Osteocyte (in vitro differentiated cells): ENCODE measurements around the gene CD14. TPM values are rescaled to one million over a fixed set of nuclear protein-coding genes. Genes with fewer than 3 reads are reported as not detected.

Experiments
- DNase-seq: peaks from one replicate; pipeline ENCODE4 v3.0.0; 2021; ENCODE audit warnings: mixed read lengths; ENCODE audit not compliant: unreplicated experiment; ENCODE audit errors: extremely low spot score
- H3K27ac Mint-ChIP-seq: one replicate; pipeline ENCODE4 v1.8.0; 2021; ENCODE audit warnings: mild to moderate bottlenecking, mixed read lengths; ENCODE audit not compliant: unreplicated experiment
- H3K27me3 Mint-ChIP-seq: one replicate; pipeline ENCODE4 v1.8.0; 2021; ENCODE audit warnings: mixed read lengths; ENCODE audit not compliant: unreplicated experiment
- H3K36me3 Mint-ChIP-seq: one replicate; pipeline ENCODE4 v1.8.0; 2021; ENCODE audit warnings: mixed read lengths; ENCODE audit not compliant: unreplicated experiment
- H3K4me1 Mint-ChIP-seq: one replicate; pipeline ENCODE4 v1.8.0; 2021; ENCODE audit warnings: mixed read lengths; ENCODE audit not compliant: unreplicated experiment
- H3K4me3 Mint-ChIP-seq: one replicate; pipeline ENCODE4 v1.8.0; 2021; ENCODE audit warnings: mild to moderate bottlenecking, moderate library complexity, mixed read lengths; ENCODE audit not compliant: unreplicated experiment
- H3K9me3 Mint-ChIP-seq: one replicate; pipeline ENCODE4 v1.8.0; 2021; ENCODE audit warnings: mixed read lengths; ENCODE audit not compliant: unreplicated experiment
- total RNA-seq: library from RNA; stranded (reverse); gene quantifications from 2 replicates; pipeline ENCODE4 v1.2.1, GENCODE V29; 2021
- TF ChIP-seq, protein P1 (sequence below): fragments of 200-600 bp; sonication (generic); IDR thresholded peaks from 2 replicates; pipeline ENCODE4 v1.5.0; 2021; ENCODE audit warnings: antibody characterized with exemption, mild to moderate bottlenecking, moderate library complexity

CD14 gene
- total RNA-seq, 1 donor from 2014 or later: not detected

DNA sequence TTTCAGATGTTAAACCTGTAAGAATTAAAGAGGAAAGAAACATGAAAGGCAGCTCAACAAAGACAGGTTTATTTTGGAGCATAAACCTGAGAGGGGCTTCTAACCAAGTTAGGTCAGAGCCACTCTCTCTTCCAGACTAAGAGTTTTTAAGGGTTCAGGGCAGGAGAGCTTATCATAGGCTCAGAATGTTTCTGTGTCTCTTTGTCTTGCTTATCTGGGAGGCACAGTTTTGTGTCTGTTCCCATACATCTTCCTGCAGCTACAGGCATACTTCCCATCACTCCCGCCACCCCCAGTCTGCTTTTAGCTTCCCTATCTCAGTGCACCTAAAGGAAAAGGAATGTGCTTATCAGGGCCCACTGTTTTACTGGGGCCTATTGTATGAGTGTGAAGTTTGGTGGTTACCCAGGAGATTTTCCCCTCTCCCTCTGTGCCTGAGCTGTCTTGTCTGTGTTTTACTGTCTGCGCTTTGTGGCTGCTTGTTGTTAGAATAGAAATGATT lies 21.9 kb downstream of the CD14 start:
- H3K4me3 Mint-ChIP-seq: no peak overlapping the region
- TF ChIP-seq, protein P1, sequence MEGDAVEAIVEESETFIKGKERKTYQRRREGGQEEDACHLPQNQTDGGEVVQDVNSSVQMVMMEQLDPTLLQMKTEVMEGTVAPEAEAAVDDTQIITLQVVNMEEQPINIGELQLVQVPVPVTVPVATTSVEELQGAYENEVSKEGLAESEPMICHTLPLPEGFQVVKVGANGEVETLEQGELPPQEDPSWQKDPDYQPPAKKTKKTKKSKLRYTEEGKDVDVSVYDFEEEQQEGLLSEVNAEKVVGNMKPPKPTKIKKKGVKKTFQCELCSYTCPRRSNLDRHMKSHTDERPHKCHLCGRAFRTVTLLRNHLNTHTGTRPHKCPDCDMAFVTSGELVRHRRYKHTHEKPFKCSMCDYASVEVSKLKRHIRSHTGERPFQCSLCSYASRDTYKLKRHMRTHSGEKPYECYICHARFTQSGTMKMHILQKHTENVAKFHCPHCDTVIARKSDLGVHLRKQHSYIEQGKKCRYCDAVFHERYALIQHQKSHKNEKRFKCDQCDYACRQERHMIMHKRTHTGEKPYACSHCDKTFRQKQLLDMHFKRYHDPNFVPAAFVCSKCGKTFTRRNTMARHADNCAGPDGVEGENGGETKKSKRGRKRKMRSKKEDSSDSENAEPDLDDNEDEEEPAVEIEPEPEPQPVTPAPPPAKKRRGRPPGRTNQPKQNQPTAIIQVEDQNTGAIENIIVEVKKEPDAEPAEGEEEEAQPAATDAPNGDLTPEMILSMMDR: no peak
- no peak overlapping the region for H3K27ac Mint-ChIP-seq
- H3K36me3 Mint-ChIP-seq: no peaks in the 10 kb centered on the region
- peaks cover 26% of the 10 kb centered on the region for H3K27me3 Mint-ChIP-seq
- H3K4me1 Mint-ChIP-seq: no peaks in the 10 kb centered on the region
- H3K9me3 Mint-ChIP-seq: no peaks in the 10 kb centered on the region
- DNase-seq: no peak

DNA sequence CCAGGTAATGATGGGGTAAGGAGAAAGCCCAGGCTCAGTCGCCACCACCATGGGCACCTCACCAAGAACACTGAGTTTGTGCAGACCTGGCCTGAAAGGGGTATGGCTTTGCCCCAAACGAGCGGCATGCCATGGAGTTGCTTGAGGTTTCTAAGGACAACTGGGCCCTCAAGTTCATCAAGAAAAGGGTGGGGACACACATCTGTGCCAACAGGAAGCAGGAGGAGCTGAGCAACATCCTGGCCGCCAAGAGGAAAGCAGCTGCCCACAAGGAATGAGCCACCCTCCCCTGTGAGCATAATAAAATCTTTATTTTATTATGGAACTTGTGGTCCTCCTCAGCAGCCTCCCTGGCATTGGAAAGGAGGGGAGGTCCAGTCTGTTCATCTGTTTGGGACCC lies 23.8 kb downstream of the CD14 start:
- no peaks in the 10 kb centered on the region for H3K9me3 Mint-ChIP-seq
- no peak overlapping the region for H3K4me3 Mint-ChIP-seq
- H3K4me1 Mint-ChIP-seq: no peaks in the 10 kb centered on the region
- H3K27me3 Mint-ChIP-seq: peaks cover 28% of the 10 kb centered on the region
- DNase-seq: no peak
- no peaks in the 10 kb centered on the region for H3K36me3 Mint-ChIP-seq
- TF ChIP-seq, protein P1: no peak
- H3K27ac Mint-ChIP-seq: no peak overlapping the region

DNA sequence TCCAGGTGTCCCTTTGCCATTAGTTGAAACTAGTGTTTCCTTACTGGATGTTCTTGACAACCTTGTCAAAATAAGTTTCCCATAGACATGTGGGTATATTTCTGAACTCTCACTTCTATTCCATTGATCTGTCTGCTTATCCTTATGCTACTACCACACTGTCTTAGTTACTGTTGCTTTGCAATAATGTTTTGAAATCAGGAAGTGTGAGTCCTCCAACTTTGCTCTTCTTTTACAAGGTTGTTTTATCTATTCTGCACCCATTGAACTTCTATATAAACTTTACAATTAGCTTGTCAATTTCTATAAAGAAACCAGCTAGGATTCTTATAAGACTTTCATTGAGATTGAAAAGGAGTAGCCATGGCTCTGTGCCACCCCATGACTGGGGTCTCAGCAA lies 24.3 kb downstream of the CD14 start:
- Mint-ChIP-seq H3K4me1 (no peaks in the 10 kb centered on the region), H3K27me3 (peaks cover 28% of the 10 kb centered on the region), H3K36me3 (no peaks in the 10 kb centered on the region), H3K4me3 (no peak overlapping the region), H3K9me3 (no peaks in the 10 kb centered on the region), H3K27ac (no peak overlapping the region)
- DNase-seq: no peak
- TF ChIP-seq, protein P1: no peak

DNA sequence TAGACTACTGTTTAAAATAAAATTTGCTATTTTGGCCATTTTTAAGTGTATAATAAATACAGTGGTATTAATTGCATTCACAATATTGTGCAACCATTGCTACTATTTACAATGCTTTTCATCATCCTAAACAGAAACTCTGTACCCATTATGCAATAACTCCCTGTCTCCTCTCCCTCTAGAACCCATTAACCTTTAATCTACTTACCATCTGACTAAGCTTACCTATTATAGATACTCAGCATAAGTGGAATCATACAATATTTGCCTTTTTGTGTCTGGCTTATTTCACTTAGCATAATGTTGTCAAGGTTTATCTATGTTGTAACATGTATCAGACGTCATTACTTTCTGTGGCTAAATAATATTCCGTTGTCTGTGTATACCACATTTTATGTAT lies 25.9 kb downstream of the CD14 start:
- H3K27me3 Mint-ChIP-seq: peaks cover 27% of the 10 kb centered on the region
- no peaks in the 10 kb centered on the region for H3K4me1 Mint-ChIP-seq
- H3K27ac Mint-ChIP-seq: no peak overlapping the region
- H3K4me3 Mint-ChIP-seq: no peak overlapping the region
- H3K9me3 Mint-ChIP-seq: no peaks in the 10 kb centered on the region
- no peak for DNase-seq
- TF ChIP-seq, protein P1: no peak
- no peaks in the 10 kb centered on the region for H3K36me3 Mint-ChIP-seq

DNA sequence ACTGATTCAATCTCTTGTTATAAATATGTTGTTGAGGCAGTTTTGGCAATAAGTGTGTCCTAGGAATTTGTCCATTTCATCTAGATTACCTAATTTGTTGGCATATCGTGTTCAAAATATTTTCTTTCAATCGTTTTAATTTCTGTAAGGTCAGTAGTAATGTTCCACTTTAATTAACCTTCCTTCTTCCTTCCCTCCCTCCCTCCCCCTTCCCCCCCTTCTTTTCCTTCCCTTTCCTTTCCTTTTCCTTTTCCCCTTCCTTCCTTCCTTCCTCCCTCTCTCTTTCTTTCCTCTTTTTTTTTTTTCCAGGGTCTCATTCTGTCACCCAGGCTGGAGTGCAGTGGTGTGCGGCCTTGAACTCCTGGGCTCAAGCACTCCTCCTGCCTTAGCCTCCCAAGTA lies 27.1 kb downstream of the CD14 start:
- no peaks in the 10 kb centered on the region for H3K4me1 Mint-ChIP-seq
- DNase-seq: no peak
- peaks cover 22% of the 10 kb centered on the region for H3K27me3 Mint-ChIP-seq
- no peak overlapping the region for H3K27ac Mint-ChIP-seq
- no peak overlapping the region for H3K4me3 Mint-ChIP-seq
- H3K9me3 Mint-ChIP-seq: no peaks in the 10 kb centered on the region
- TF ChIP-seq, protein P1: no peak
- no peaks in the 10 kb centered on the region for H3K36me3 Mint-ChIP-seq
